Measurements from ENCODE around the gene CBX4.

The CBX4 gene

GRCh38 chr17:79840989-79841286 is 1.7 kb upstream of the CBX4 start:
- DNase-seq: no peak

GRCh38 chr17:79840269-79840988 is 1.2 kb upstream of the CBX4 start:
- DNase-seq: no peak

GRCh38 chr17:79838522-79839274 is 542 bp downstream of the CBX4 start:
- peak; percentile 43 for DNase-seq

- DNase-seq: no peak
Measured at GRCh38 chr17:79837888-79838521, 1.2 kb downstream of the CBX4 start.

GRCh38 chr17:79836972-79837887 is 2.0 kb downstream of the CBX4 start:
- DNase-seq: peak; percentile 22

- DNase-seq: no peak
Measured at GRCh38 chr17:79836510-79836971, 2.7 kb downstream of the CBX4 start.

GRCh38 chr17:79835953-79836509 is 3.2 kb downstream of the CBX4 start:
- DNase-seq: no peak

- no peak for DNase-seq
Measured at GRCh38 chr17:79835470-79835899, 3.8 kb downstream of the CBX4 start.

GRCh38 chr17:79834565-79835469 is 4.4 kb downstream of the CBX4 start:
- DNase-seq: peak; percentile 39

GRCh38 chr17:79833744-79834564 is 5.3 kb downstream of the CBX4 start:
- DNase-seq: no peak

- no peak for DNase-seq
Measured at GRCh38 chr17:79833110-79833450, 6.2 kb downstream of the CBX4 start.

- no peak for DNase-seq
Measured at GRCh38 chr17:79832218-79833109, 6.8 kb downstream of the CBX4 start.

- no peak for DNase-seq
Measured at GRCh38 chr17:79831265-79832217, 7.7 kb downstream of the CBX4 start.

- no peak for DNase-seq
Measured at GRCh38 chr17:79830763-79831264, 8.4 kb downstream of the CBX4 start.

- DNase-seq: no peak
Measured at GRCh38 chr17:79830303-79830702, 8.9 kb downstream of the CBX4 start.

GRCh38 chr17:79829457-79829856 is 9.8 kb downstream of the CBX4 start:
- no peak for DNase-seq

GRCh38 chr17:79829004-79829403 is 10.2 kb downstream of the CBX4 start:
- no peak for DNase-seq

Data from stimulated activated CD4-positive, alpha-beta T cell treated with anti-CD3 and anti-CD28 coated beads, Interleukin-12 subunit alpha, Interleukin-12 subunit beta, amount 100 ng/mL, for 4 hours (primary cell).